Esophagus muscularis mucosa (tissue), 4 donors: ENCODE measurements around the gene PLEKHF1.

ENCODE experiments used
- CTCF ChIP-seq, 3 experiments: fragments of 200-600 bp in 2 of 3; fragments of 450-650 bp in 1 of 3; sonication (generic) in 2 of 3; IDR thresholded peaks; one replicate each; pipeline ENCODE4 v1.5.1; 2017 to 2019; ENCODE audit warnings: antibody characterized with exemption in 3 of 3, mild to moderate bottlenecking in 2 of 3, moderate library complexity in 1 of 3
- EP300 ChIP-seq: sonication (generic); formaldehyde crosslinking; IDR thresholded peaks from one replicate; pipeline ENCODE4 v1.6.1; 2017; ENCODE audit warnings: antibody characterized with exemption
- POLR2A ChIP-seq: fragments of 450-650 bp; IDR thresholded peaks from one replicate; pipeline ENCODE4 v1.6.1; 2017; ENCODE audit warnings: antibody characterized with exemption, moderate library complexity, mild to moderate bottlenecking, low read depth
- POLR2AphosphoS5 ChIP-seq, 2 donors: sonication (generic); formaldehyde crosslinking; IDR thresholded peaks; one replicate each; pipeline ENCODE4 v1.6.1; 2017; ENCODE audit warnings: antibody characterized with exemption in 2 of 2

GRCh38 chr19:29694161-29694560, 28.9 kb downstream of the PLEKHF1 start:
- TF ChIP-seq EP300: no peak
- TF ChIP-seq CTCF (IDR thresholded peaks at IDR 0.05): no peak
- TF ChIP-seq POLR2A: no peak
- no peak for TF ChIP-seq POLR2AphosphoS5 (IDR thresholded peaks at IDR 0.05)
